GM12878 (cell line): ENCODE measurements around the gene GCLM. TPM values are rescaled to one million over a fixed set of nuclear protein-coding genes. Genes with fewer than 3 reads are reported as not detected.

Experiments used
- ATAC-seq: fragments of 200-7000 bp; cut with Tn5 transposase; 3 replicates; pipeline ENCODE4 v1.9.1; 2020; ENCODE audit warnings: mild to moderate bottlenecking, moderate library complexity
- BruUV-seq: library from RNA; stranded (reverse); fragments of 400-500 nt; replicated peaks from 2 replicates; lab custom pipeline; 2021; lab: Mats Ljungman, UMichigan
- CTCF ChIA-PET: fragments of 300-600 bp; sonication (Branson Sonifier 250); formaldehyde crosslinking; extraction: SDS; loops from one replicate; lab custom pipeline; 2021; ENCODE audit warnings: inconsistent platforms; lab: Yijun Ruan, JAX
- POLR2A ChIA-PET: fragments of 350-600 bp; formaldehyde crosslinking; extraction: SDS; loops from one replicate; lab custom pipeline; 2021; ENCODE audit warnings: inconsistent platforms; lab: Charles Lee
- RAD21 ChIA-PET: fragments of 300-600 bp; sonication (Branson Sonifier 250); formaldehyde crosslinking; loops from one replicate; lab custom pipeline; 2023; ENCODE audit warnings: antibody characterized with exemption; ENCODE audit not compliant: unreplicated experiment; lab: Charles Lee
- SMC1A ChIA-PET: fragments of 300-600 bp; sonication (Branson Sonifier 250); formaldehyde crosslinking; loops from one replicate; lab custom pipeline; 2023; ENCODE audit not compliant: unreplicated experiment, uncharacterized antibody; lab: Charles Lee
- DNase-seq: peaks from one replicate; pipeline ENCODE4 v3.0.0-alpha.2; 2011; ENCODE audit warnings: low read depth, low spot score
- FAIRE-seq: peaks from 3 replicates; lab custom pipeline; 2011; peaks lifted over from hg19 to GRCh38; lab: Jason Lieb, UNC
- H2AFZ ChIP-seq: 2 replicates; pipeline ENCODE4 v1.6.0; 2011; ENCODE audit warnings: low read depth, low read length, control low read depth; ENCODE audit not compliant: control insufficient read depth
- H3K27ac ChIP-seq: 2 replicates; pipeline ENCODE4 v1.5.1; 2011; ENCODE audit warnings: control low read depth; ENCODE audit not compliant: control insufficient read depth, insufficient read depth
- H3K27me3 ChIP-seq, 2 experiments: replicated peaks in 1 of 2; 2 replicates each; pipeline versions ENCODE4 v1.6.0 to v1.6.1; 2011; ENCODE audit warnings: low read length in 1 of 2; ENCODE audit not compliant: control insufficient read depth in 2 of 2, insufficient read depth in 2 of 2
- H3K36me3 ChIP-seq, 2 experiments: 2 replicates each; pipeline ENCODE4 v1.5.1; 2011; ENCODE audit warnings: low read length in 1 of 2; ENCODE audit not compliant: control insufficient read depth in 2 of 2, insufficient read depth in 2 of 2
- H3K4me1 ChIP-seq: 2 replicates; pipeline ENCODE4 v1.6.1; 2011; ENCODE audit warnings: mild to moderate bottlenecking, low read length, moderate library complexity, mixed read lengths; ENCODE audit not compliant: control insufficient read depth, insufficient read depth
- H3K4me2 ChIP-seq: 2 replicates; pipeline ENCODE4 v1.6.0; 2011; ENCODE audit warnings: control low read depth; ENCODE audit not compliant: control insufficient read depth, insufficient read depth
- H3K4me3 ChIP-seq: fragments of 200-600 bp; sonication (generic); 2 replicates; pipeline ENCODE4 v1.5.1; 2016
- H3K79me2 ChIP-seq: 2 replicates; pipeline ENCODE4 v1.6.0; 2011; ENCODE audit warnings: low read length; ENCODE audit not compliant: control insufficient read depth, insufficient read depth
- H3K9ac ChIP-seq: 2 replicates; pipeline ENCODE4 v1.8.0; 2011; ENCODE audit warnings: low read length, control low read depth, mixed read lengths; ENCODE audit not compliant: control insufficient read depth, insufficient read depth
- H3K9me3 ChIP-seq: replicated peaks from 3 replicates; pipeline ENCODE4 v1.5.1; 2011; ENCODE audit warnings: mild to moderate bottlenecking, low read length; ENCODE audit not compliant: control insufficient read depth, insufficient read depth
- H4K20me1 ChIP-seq: 2 replicates; pipeline ENCODE4 v1.6.0; 2011; ENCODE audit not compliant: control insufficient read depth, insufficient read depth
- BCL3 ChIP-seq: IDR thresholded peaks from 2 replicates; pipeline ENCODE4 v1.6.1; 2011; ENCODE audit warnings: borderline replicate concordance, low read depth, mild to moderate bottlenecking, moderate library complexity, low read length; ENCODE audit not compliant: insufficient read depth, poor library complexity, severe bottlenecking
- BMI1 ChIP-seq: fragments of 450-650 bp; IDR thresholded peaks from 2 replicates; pipeline ENCODE4 v1.6.1; 2016; ENCODE audit warnings: mild to moderate bottlenecking, moderate library complexity, borderline replicate concordance
- CHD4 ChIP-seq: fragments of 200-600 bp; sonication (generic); IDR thresholded peaks from 2 replicates; pipeline ENCODE4 v1.6.1; 2016; ENCODE audit warnings: mild to moderate bottlenecking
- IRF4 ChIP-seq: IDR thresholded peaks from 2 replicates; pipeline ENCODE4 v1.6.1; 2011; ENCODE audit warnings: low read depth, low read length
- MTA3 ChIP-seq: IDR thresholded peaks from 2 replicates; pipeline ENCODE4 v1.6.1; 2012; ENCODE audit warnings: low read length, inconsistent platforms, borderline replicate concordance
- POLR2A ChIP-seq: IDR thresholded peaks from 2 replicates; pipeline ENCODE4 v1.6.1; 2011; ENCODE audit warnings: low read depth, mild to moderate bottlenecking, low read length
- RAD51 ChIP-seq: fragments of 450-650 bp; IDR thresholded peaks from 2 replicates; pipeline ENCODE4 v1.6.1; 2016; ENCODE audit warnings: moderate library complexity, mild to moderate bottlenecking, inconsistent platforms
- RELA ChIP-seq: fragments of 450-650 bp; IDR thresholded peaks from 2 replicates; pipeline ENCODE4 v1.8.0; 2014; ENCODE audit warnings: borderline replicate concordance; ENCODE audit not compliant: partially characterized antibody
- SKIL ChIP-seq: fragments of 450-650 bp; IDR thresholded peaks from 2 replicates; pipeline ENCODE4 v1.6.1; 2017; ENCODE audit warnings: mild to moderate bottlenecking, low read depth, inconsistent platforms; ENCODE audit not compliant: poor library complexity, severe bottlenecking
- SMAD5 ChIP-seq: IDR thresholded peaks from 2 replicates; pipeline ENCODE4 v1.6.1; 2016; ENCODE audit warnings: antibody characterized with exemption, low read depth
- SREBF1 ChIP-seq: IDR thresholded peaks from 2 replicates; pipeline ENCODE4 v1.6.1; 2012; ENCODE audit warnings: mild to moderate bottlenecking, low read length
- STAT1 ChIP-seq: fragments of 450-650 bp; conservative IDR thresholded peaks from 2 replicates; pipeline ENCODE4 v1.6.1; 2014; ENCODE audit warnings: antibody characterized with exemption, mild to moderate bottlenecking
- WRNIP1 ChIP-seq: IDR thresholded peaks from 2 replicates; pipeline ENCODE4 v1.6.1; 2011; ENCODE audit warnings: low read depth, low read length, improper control_type of control experiment, borderline replicate concordance
- ZBTB33 ChIP-seq: fragments of 450-650 bp; IDR thresholded peaks from 2 replicates; pipeline ENCODE4 v1.6.1; 2017; ENCODE audit warnings: mild to moderate bottlenecking
- WGBS: methylation state at CpG from one replicate; pipeline ENCODE4 v1.1.6; 2016; ENCODE audit warnings: low lambda C conversion rate; ENCODE audit not compliant: insufficient replicate concordance, insufficient coverage; ENCODE audit errors: missing lambda C conversion rate; 5-methylcytosine and 5-hydroxymethylcytosine counted together
- in situ Hi-C: fragments of 300-500 bp; cut with MboI; formaldehyde crosslinking; loops from 9 replicates; pipeline ENCODE4 v1.14.3; 2018; ENCODE audit warnings: mixed read lengths
- intact Hi-C: fragments of 100-400 bp; cut with micrococcal nuclease; formaldehyde crosslinking; loops from one replicate; pipeline ENCODE4 v1.14.2; 2022; ENCODE audit not compliant: unreplicated experiment
- polyA plus RNA-seq, 11 experiments: library from polyadenylated mRNA; depleted of rRNA in 4 of 11; unstranded in 6 of 11; stranded (reverse) in 5 of 11; fragments of >200 nt; fragmentation: Nextera tagmentation in 4 of 11; fragmentation: Illumina TruSeq in 1 of 11; extraction: Ambion mirVana in 4 of 11; extraction: Trizol in 1 of 11; gene quantifications; 1 replicate in 1 of 11; 2 replicates in 10 of 11; pipeline versions ENCODE4 v1.2.1 to v1.2.3, GENCODE V29; 2011 to 2016; ENCODE audit warnings: inconsistent platforms in 2 of 11, missing spikeins in 2 of 11, low read depth in 1 of 11
- total RNA-seq, 4 experiments: library from RNA; depleted of rRNA in 3 of 4; stranded (reverse); fragments of >200 nt in 3 of 4; fragmentation: Illumina TruSeq in 1 of 4; extraction: Trizol in 1 of 4; gene quantifications; 2 replicates each; pipeline versions ENCODE4 v1.2.1 to v1.2.3, GENCODE V29; 2013 to 2021

GCLM gene
- total and polyA plus RNA-seq, 10 of the 15 experiments (the other 5 are each of a cell fraction or from before 2014, with no cell fraction given): 2.6 to 17.3 (median 6.9) TPM

GRCh38 chr1:93842750-93843500, 66.3 kb downstream of the GCLM start:
- FAIRE-seq: no peak
- POLR2A ChIA-PET: no interaction called here

More at GRCh38 chr1:93842750-93843500, 66.3 kb downstream of the GCLM start:
- Histone ChIP-seq H3K27ac (no peak overlapping the region), H3K36me3 (no peaks in the 10 kb centered on the region), H4K20me1 (no peaks in the 10 kb centered on the region), H3K4me2 (no peak overlapping the region), H3K4me3 (no peak overlapping the region), H3K9me3 (no peaks in the 10 kb centered on the region), H3K9ac (no peak overlapping the region), H3K27me3 (no peaks in the 10 kb centered on the region), H3K79me2 (no peaks in the 10 kb centered on the region), H2AFZ (no peak overlapping the region), H3K4me1 (peaks cover 6% of the 10 kb centered on the region)
- no TSS peak for BruUV-seq
- in situ Hi-C loops: loop anchor here (5.0 to 25.0 kb wide), 3 partner anchors 216 to 538 kb away; partner anchors contain the start of gene FNBP1L
- 66% methylated on average over 5 of the region's 5 CpGs for WGBS
- CTCF ChIA-PET: interaction anchor here (0.6 to 10.6 kb wide), 15 partner anchors 9 to 875 kb away, joined by 3 to 156 read pairs (median 4); no protein-coding TSS in a partner anchor
- RAD21 ChIA-PET: interaction anchor here (1.5 to 6.9 kb wide), 7 partner anchors 24 to 539 kb away, joined by 4 to 114 read pairs (median 9); no protein-coding TSS in a partner anchor
- DNase-seq: no peak
- ATAC-seq: no peak
- intact Hi-C loops: no loop called here
- SMC1A ChIA-PET: interaction anchor here (0.7 to 5.0 kb wide), 10 partner anchors 9 to 829 kb away, joined by 3 to 90 read pairs (median 6); no protein-coding TSS in a partner anchor
- TF ChIP-seq IRF4: no peak
- TF ChIP-seq WRNIP1: no peak
- TF ChIP-seq ZBTB33: no peak
- TF ChIP-seq SMAD5: no peak
- no peak for TF ChIP-seq RAD51
- TF ChIP-seq SKIL: no peak
- TF ChIP-seq MTA3: no peak
- TF ChIP-seq POLR2A: no peak
- TF ChIP-seq SREBF1: no peak
- no peak for TF ChIP-seq BCL3
- no peak for TF ChIP-seq RELA
- TF ChIP-seq STAT1: no peak
- TF ChIP-seq BMI1: no peak
- no peak for TF ChIP-seq CHD4
